PC-9 (cell line): ENCODE results near the gene COQ9. TPM values are rescaled to one million over a fixed set of nuclear protein-coding genes. Genes with fewer than 3 reads are reported as not detected.

Experiments
- BruUV-seq: library from RNA; stranded (reverse); fragments of 400-500 nt; replicated peaks from 2 replicates; lab custom pipeline; 2021; lab: Mats Ljungman, UMichigan
- CTCF ChIA-PET: fragments of 300-600 bp; sonication (Branson Sonifier 250); formaldehyde crosslinking; loops from one replicate; lab custom pipeline; 2022; ENCODE audit warnings: antibody characterized with exemption; lab: Charles Lee
- POLR2A ChIA-PET: fragments of 300-600 bp; sonication (Branson Sonifier 250); formaldehyde crosslinking; loops from one replicate; lab custom pipeline; 2022; ENCODE audit warnings: antibody characterized with exemption; ENCODE audit not compliant: unreplicated experiment; lab: Charles Lee
- DNase-seq, 2 experiments: peaks; one replicate each; pipeline versions ENCODE4 v3.0.0 to v3.0.0-alpha.2; 2015 to 2022; ENCODE audit warnings: mixed read lengths in 1 of 2
- H2AFZ ChIP-seq: fragments of 200-600 bp; sonication (generic); 2 replicates; pipeline ENCODE4 v1.8.1; 2017; ENCODE audit warnings: antibody characterized with exemption
- H3F3A ChIP-seq: fragments of 200-600 bp; sonication (generic); 2 replicates; pipeline ENCODE4 v1.8.1; 2017; ENCODE audit warnings: antibody characterized with exemption, mild to moderate bottlenecking, low read depth; ENCODE audit not compliant: insufficient read depth
- H3K27ac ChIP-seq: fragments of 200-600 bp; sonication (generic); 2 replicates; pipeline ENCODE4 v1.6.1; 2016; ENCODE audit warnings: mixed run types
- H3K27me3 ChIP-seq: fragments of 200-600 bp; sonication (generic); 2 replicates; pipeline ENCODE4 v1.6.1; 2016; ENCODE audit warnings: low read depth, mixed run types; ENCODE audit not compliant: insufficient read depth
- H3K36me3 ChIP-seq: fragments of 200-600 bp; sonication (generic); 2 replicates; pipeline ENCODE4 v1.6.1; 2016; ENCODE audit warnings: low read depth, mixed run types
- H3K4me1 ChIP-seq: fragments of 200-600 bp; sonication (generic); replicated peaks from 2 replicates; pipeline ENCODE4 v1.6.1; 2016; ENCODE audit warnings: mixed run types; ENCODE audit not compliant: insufficient read depth
- H3K4me2 ChIP-seq: fragments of 200-600 bp; sonication (generic); 2 replicates; pipeline ENCODE4 v1.6.1; 2017; ENCODE audit warnings: mixed run types
- H3K4me3 ChIP-seq: fragments of 200-600 bp; sonication (generic); 2 replicates; pipeline ENCODE4 v1.6.1; 2016; ENCODE audit warnings: mixed run types
- H3K79me2 ChIP-seq: fragments of 200-600 bp; sonication (generic); 2 replicates; pipeline ENCODE4 v1.6.1; 2017; ENCODE audit warnings: low read depth, mixed run types
- H3K9me2 ChIP-seq: fragments of 200-600 bp; sonication (generic); 2 replicates; pipeline ENCODE4 v1.8.1; 2017; ENCODE audit warnings: mild to moderate bottlenecking; ENCODE audit not compliant: insufficient read depth
- H3K9me3 ChIP-seq: fragments of 200-600 bp; sonication (generic); 2 replicates; pipeline ENCODE4 v1.8.1; 2016; ENCODE audit warnings: low read depth; ENCODE audit not compliant: insufficient read depth
- H4K20me1 ChIP-seq: fragments of 200-600 bp; sonication (generic); 2 replicates; pipeline ENCODE4 v1.8.1; 2017; ENCODE audit not compliant: insufficient read depth
- EZH2 ChIP-seq: fragments of 200-600 bp; sonication (generic); IDR thresholded peaks from 2 replicates; pipeline ENCODE4 v1.8.0; 2017; ENCODE audit warnings: antibody characterized with exemption, low read depth
- intact Hi-C: fragments of 100-400 bp; cut with micrococcal nuclease; formaldehyde crosslinking; loops from one replicate; pipeline ENCODE4 v1.10.0; 2022; ENCODE audit not compliant: unreplicated experiment
- total RNA-seq: library from RNA; stranded (reverse); gene quantifications from 2 replicates; pipeline ENCODE4 v1.2.3, GENCODE V29; 2021
- TF ChIP-seq, protein P1 (sequence below): fragments of 200-600 bp; sonication (generic); conservative IDR thresholded peaks from 2 replicates; pipeline ENCODE4 v1.6.1; 2017; ENCODE audit warnings: mixed run types, antibody characterized with exemption, mild to moderate bottlenecking, moderate library complexity

COQ9 gene
- total RNA-seq, 1 experiment from 2014 or later = 58.3 TPM

DNA sequence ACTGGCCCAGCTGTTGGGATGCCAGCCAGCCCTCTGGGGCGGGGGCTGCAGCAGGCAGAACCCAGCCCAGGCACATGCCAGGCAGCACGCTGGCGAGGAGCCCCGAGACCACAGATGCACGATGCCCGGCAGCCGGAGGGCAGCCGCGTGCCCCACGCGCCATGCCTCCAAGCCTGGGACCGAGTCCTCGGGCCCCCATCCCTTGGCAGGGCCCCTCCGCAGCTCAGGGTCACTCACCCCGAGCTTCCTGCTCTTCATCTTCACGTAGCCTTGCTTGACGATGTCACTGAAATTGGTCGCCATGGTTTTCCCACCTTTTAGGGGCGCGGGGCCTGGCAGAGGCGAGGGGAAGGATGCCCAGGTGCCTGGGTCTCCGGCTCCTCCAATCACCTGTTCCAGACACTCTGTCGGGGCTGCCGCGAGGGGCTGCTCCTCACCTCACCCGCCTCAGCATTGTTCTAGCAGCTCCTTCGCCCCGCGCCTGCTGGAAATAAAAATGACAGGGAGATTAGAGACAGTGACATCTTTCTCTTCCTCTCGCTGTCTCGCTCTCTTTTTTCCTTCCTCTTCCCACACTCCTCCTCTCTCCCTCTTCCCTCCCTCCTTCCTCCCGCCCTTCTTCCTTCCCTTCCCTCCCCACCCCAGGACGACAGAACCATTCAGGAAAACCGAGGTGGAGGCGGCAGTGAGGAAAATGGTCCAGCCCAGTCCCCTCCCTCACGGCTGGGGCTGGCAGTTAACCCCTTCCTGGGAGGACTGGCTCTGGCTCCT is 32.1 kb downstream of the COQ9 start:
- Histone ChIP-seq H4K20me1 (no peaks in the 10 kb centered on the region), H3K4me1 (no peaks in the 10 kb centered on the region), H3K27me3 (no peaks in the 10 kb centered on the region), H3K4me2 (no peak overlapping the region), H3F3A (no peaks in the 10 kb centered on the region), H3K27ac (no peak overlapping the region), H3K79me2 (no peaks in the 10 kb centered on the region), H3K9me3 (no peaks in the 10 kb centered on the region), H3K36me3 (no peaks in the 10 kb centered on the region), H3K4me3 (no peak overlapping the region), H3K9me2 (no peaks in the 10 kb centered on the region), H2AFZ (no peak overlapping the region)
- ChIA-PET CTCF (interaction anchor here (0.6 kb wide), 1 partner anchor 47 kb away, joined by 3 read pairs; no protein-coding TSS in a partner anchor), POLR2A (no interaction called here)
- TF ChIP-seq EZH2 = no peak
- TF ChIP-seq, protein P1, sequence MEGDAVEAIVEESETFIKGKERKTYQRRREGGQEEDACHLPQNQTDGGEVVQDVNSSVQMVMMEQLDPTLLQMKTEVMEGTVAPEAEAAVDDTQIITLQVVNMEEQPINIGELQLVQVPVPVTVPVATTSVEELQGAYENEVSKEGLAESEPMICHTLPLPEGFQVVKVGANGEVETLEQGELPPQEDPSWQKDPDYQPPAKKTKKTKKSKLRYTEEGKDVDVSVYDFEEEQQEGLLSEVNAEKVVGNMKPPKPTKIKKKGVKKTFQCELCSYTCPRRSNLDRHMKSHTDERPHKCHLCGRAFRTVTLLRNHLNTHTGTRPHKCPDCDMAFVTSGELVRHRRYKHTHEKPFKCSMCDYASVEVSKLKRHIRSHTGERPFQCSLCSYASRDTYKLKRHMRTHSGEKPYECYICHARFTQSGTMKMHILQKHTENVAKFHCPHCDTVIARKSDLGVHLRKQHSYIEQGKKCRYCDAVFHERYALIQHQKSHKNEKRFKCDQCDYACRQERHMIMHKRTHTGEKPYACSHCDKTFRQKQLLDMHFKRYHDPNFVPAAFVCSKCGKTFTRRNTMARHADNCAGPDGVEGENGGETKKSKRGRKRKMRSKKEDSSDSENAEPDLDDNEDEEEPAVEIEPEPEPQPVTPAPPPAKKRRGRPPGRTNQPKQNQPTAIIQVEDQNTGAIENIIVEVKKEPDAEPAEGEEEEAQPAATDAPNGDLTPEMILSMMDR = no peak
- no TSS peak for BruUV-seq
- intact Hi-C loops = no loop called here
- no peak for DNase-seq

DNA sequence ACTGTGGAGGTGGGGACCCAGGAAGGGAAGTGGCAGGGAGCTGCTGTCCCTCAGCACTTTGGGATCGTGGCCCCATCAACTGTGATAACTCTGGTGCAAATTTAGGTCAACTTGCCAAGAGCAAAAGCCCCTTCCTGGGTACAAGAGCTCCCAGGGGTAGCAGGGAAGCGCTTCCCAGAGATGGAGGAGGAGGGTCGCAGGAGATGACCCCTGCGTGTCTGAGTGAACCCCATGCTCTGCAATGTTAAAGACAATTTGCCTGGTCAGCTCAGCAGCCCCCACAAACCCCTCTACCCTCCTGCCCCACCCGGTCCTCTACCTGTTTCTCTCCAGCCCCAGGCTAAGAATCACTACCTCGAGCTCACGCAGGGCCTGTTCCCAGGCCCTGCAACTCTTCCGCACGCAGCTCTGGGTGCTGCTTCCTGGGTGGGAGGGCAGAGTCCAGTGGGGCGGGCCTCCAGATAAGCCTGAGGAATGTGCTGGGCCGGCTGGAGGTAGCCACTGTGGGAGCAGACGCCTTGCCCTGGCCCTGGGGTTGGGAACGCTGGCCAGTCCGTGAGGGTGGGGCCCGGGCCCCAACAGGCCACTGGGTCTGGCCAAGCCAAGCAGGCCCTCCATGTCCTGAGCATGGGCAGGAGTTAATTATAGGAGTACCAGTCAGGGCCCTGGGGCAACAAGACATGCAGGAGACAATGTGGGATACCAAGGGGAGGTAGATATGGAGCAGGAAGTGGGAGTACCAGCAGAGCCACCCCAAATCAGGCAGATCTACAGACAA is 32.9 kb downstream of the COQ9 start:
- TF ChIP-seq, protein P1 = no peak
- TF ChIP-seq EZH2 = no peak
- intact Hi-C loops = no loop called here
- ChIA-PET CTCF (interaction anchor here (0.6 kb wide), 1 partner anchor 46 kb away, joined by 3 read pairs; no protein-coding TSS in a partner anchor), POLR2A (interaction anchor here (0.6 kb wide), 1 partner anchor 294 kb away, joined by 13 read pairs; the partner anchor contains the start of genes PSME3IP1 and RSPRY1)
- no peaks in the 10 kb centered on the region for H4K20me1 ChIP-seq
- H3K27ac ChIP-seq = no peak overlapping the region
- H3K27me3 ChIP-seq = no peaks in the 10 kb centered on the region
- H3K79me2 ChIP-seq = no peaks in the 10 kb centered on the region
- H2AFZ ChIP-seq = no peak overlapping the region
- H3K36me3 ChIP-seq = no peaks in the 10 kb centered on the region
- H3K9me2 ChIP-seq = no peaks in the 10 kb centered on the region
- no peak overlapping the region for H3K4me2 ChIP-seq
- no TSS peak for BruUV-seq
- no peak overlapping the region for H3K4me3 ChIP-seq
- H3K4me1 ChIP-seq = no peaks in the 10 kb centered on the region
- no peaks in the 10 kb centered on the region for H3K9me3 ChIP-seq
- H3F3A ChIP-seq = no peaks in the 10 kb centered on the region
- DNase-seq = peak in 1 of 2 experiments; percentile 77

DNA sequence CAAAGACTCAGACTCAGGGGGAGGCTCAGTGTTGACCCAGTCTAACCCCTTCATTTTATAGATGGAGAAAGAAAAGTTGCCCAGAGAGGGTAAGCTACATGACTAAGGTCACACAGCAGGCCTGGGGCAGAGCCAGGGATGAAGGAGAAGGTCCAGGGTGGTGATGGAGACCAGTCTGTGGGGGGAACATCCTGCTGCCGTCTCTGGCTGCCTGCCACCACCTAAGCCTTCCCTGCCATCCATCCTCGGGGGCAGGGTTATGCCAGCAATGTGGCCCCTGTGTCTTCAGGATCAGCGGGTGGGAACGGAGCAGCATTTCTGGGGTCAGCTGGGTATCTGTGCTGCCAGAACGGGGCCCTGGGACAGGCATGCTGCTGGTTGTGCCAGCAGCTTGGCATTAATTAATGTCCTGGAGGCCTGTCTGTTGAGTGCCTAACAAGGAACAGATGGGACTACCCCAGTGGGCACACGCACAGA is 33.5 kb downstream of the COQ9 start:
- H3K4me3 ChIP-seq = no peak overlapping the region
- no peaks in the 10 kb centered on the region for H3F3A ChIP-seq
- no peak overlapping the region for H2AFZ ChIP-seq
- POLR2A ChIA-PET = interaction anchor here (0.6 kb wide), 1 partner anchor 295 kb away, joined by 13 read pairs; the partner anchor contains the start of genes PSME3IP1 and RSPRY1
- H3K79me2 ChIP-seq = no peaks in the 10 kb centered on the region
- no peaks in the 10 kb centered on the region for H3K9me2 ChIP-seq
- H3K4me1 ChIP-seq = no peaks in the 10 kb centered on the region
- TF ChIP-seq, protein P1 = no peak
- TF ChIP-seq EZH2 = no peak
- H3K27ac ChIP-seq = no peak overlapping the region
- no peak overlapping the region for H3K4me2 ChIP-seq
- BruUV-seq = no TSS peak
- DNase-seq = no peak
- intact Hi-C loops = no loop called here
- CTCF ChIA-PET = no interaction called here
- no peaks in the 10 kb centered on the region for H3K36me3 ChIP-seq
- no peaks in the 10 kb centered on the region for H4K20me1 ChIP-seq
- H3K27me3 ChIP-seq = no peaks in the 10 kb centered on the region
- H3K9me3 ChIP-seq = no peaks in the 10 kb centered on the region
